ENCODE results near the gene MLPH.

Gene MLPH

GRCh38 chr2:237491515-237492118 lies 4.6 kb downstream of the MLPH start:
- Histone ChIP-seq H3K9me3 (ENCODE audit: insufficient read depth, low read depth, low read length) (peaks cover 13% of the 10 kb centered on the region), H3K27me3 (ENCODE audit: insufficient read depth, low read length) (peaks cover 27% of the 10 kb centered on the region), H3K36me3 (ENCODE audit: insufficient read depth, low read length) (peaks cover 14% of the 10 kb centered on the region; the same call in 1 of the 2 replicates), H3K27ac (ENCODE audit: low read depth, low read length) (no peak overlapping the region), H3K4me1 (ENCODE audit: insufficient read depth, low read length) (peaks cover 21% of the 10 kb centered on the region), H3K9ac (ENCODE audit: low read depth, low read length) (no peak overlapping the region), H3K4me3 (ENCODE audit: low read length) (no peak overlapping the region)
- 93% methylated on average over 8 of the region's 8 CpGs for WGBS

DNA sequence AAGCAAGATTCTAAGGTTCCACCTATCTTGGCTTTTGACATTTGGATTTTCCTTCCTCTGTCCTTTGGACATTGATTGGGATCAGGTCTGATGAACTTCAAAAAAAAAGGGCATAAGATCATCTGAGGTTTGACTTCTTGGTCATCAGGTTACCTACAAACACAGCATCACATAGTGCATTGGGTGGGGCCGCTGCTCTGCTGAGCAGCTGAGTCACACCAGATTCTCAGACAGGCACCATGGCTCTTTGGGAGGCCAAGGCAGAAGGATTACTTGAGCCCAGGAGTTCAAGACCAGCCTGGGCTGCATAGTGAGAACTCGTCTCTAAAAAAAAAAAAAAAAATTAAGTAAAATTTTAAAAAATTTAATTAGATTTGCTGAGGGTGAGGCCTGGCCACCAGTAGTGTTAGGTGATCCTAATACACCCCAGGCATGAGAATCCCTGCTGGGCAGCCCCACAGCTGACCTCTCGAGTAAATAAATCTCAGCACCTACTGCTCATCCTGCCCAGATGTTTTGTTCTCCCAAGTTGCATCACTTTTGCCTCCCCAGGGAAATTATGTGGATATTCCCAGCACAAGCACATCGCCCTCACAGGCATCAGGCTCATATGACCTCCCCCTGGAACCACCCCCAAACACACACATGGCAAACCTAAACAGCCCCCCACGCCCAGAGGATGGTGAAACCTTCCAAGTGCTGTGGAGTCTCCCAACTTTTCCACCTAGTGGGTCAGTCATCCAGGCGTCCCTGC lies 5.3 kb downstream of the MLPH start:
- H3K27ac ChIP-seq (ENCODE audit: low read depth, low read length) = no peak overlapping the region
- H3K4me3 ChIP-seq (ENCODE audit: low read length) = no peak overlapping the region
- peaks cover 13% of the 10 kb centered on the region for H3K9me3 ChIP-seq (ENCODE audit: insufficient read depth, low read depth, low read length)
- peaks cover 28% of the 10 kb centered on the region for H3K4me1 ChIP-seq (ENCODE audit: insufficient read depth, low read length)
- 91% methylated on average over 5 of the region's 6 CpGs for WGBS
- peaks cover 20% of the 10 kb centered on the region for H3K27me3 ChIP-seq (ENCODE audit: insufficient read depth, low read length)
- no peak overlapping the region for H3K9ac ChIP-seq (ENCODE audit: low read depth, low read length)
- H3K36me3 ChIP-seq (ENCODE audit: insufficient read depth, low read length) = peaks cover 14% of the 10 kb centered on the region; the same call in 1 of the 2 replicates

DNA sequence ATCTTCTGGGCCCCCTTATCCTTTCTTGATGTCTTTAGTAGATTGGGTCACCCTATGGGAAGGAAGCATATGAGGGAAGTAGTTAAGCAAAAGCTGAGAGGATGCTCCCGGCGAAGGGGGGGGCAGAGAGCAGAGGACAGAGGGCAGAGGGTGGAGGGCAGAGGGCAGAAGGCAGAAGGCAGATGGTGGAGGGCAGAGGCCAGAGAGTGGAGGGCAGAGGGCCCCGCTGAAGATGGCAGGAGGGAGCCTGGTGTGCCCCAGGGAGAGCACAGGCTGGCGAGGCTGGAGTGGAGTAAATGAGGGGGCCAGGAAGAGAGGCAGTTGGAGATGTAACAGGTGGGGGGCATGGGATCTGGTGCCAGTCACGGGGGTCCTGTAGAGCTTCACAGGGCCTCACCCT lies 7.0 kb downstream of the MLPH start:
- Histone ChIP-seq H3K36me3 (ENCODE audit: insufficient read depth, low read length) (peaks cover 14% of the 10 kb centered on the region; the same call in 1 of the 2 replicates), H3K4me1 (ENCODE audit: insufficient read depth, low read length) (peaks cover 27% of the 10 kb centered on the region), H3K27me3 (ENCODE audit: insufficient read depth, low read length) (peaks cover 2% of the 10 kb centered on the region), H3K4me3 (ENCODE audit: low read length) (no peak overlapping the region), H3K9me3 (ENCODE audit: insufficient read depth, low read depth, low read length) (peaks cover 13% of the 10 kb centered on the region), H3K9ac (ENCODE audit: low read depth, low read length) (no peak overlapping the region), H3K27ac (ENCODE audit: low read depth, low read length) (no peak overlapping the region)
- WGBS = 88% methylated on average over 5 of the region's 5 CpGs

- no peak overlapping the region for H3K27ac ChIP-seq (ENCODE audit: low read depth, low read length)
- no peaks in the 10 kb centered on the region; the same call in 1 of the 2 replicates for H3K27me3 ChIP-seq (ENCODE audit: insufficient read depth, low read length)
- peaks cover 14% of the 10 kb centered on the region; the same call in 1 of the 2 replicates for H3K36me3 ChIP-seq (ENCODE audit: insufficient read depth, low read length)
- H3K9ac ChIP-seq (ENCODE audit: low read depth, low read length) = no peak overlapping the region
- no peak overlapping the region for H3K4me3 ChIP-seq (ENCODE audit: low read length)
- H3K9me3 ChIP-seq (ENCODE audit: insufficient read depth, low read depth, low read length) = peaks cover 13% of the 10 kb centered on the region
- peaks cover 15% of the 10 kb centered on the region for H3K4me1 ChIP-seq (ENCODE audit: insufficient read depth, low read length)
- 94% methylated on average over 21 of the region's 21 CpGs for WGBS
Observed at GRCh38 chr2:237495521-237496117, 8.6 kb downstream of the MLPH start.

GRCh38 chr2:237496428-237496827 lies 9.4 kb downstream of the MLPH start:
- peaks cover 14% of the 10 kb centered on the region; the same call in 1 of the 2 replicates for H3K36me3 ChIP-seq (ENCODE audit: insufficient read depth, low read length)
- H3K4me1 ChIP-seq (ENCODE audit: insufficient read depth, low read length) = peaks cover 15% of the 10 kb centered on the region
- 74% methylated on average over 8 of the region's 8 CpGs for WGBS
- H3K4me3 ChIP-seq (ENCODE audit: low read length) = no peak overlapping the region
- no peak overlapping the region for H3K27ac ChIP-seq (ENCODE audit: low read depth, low read length)
- H3K9ac ChIP-seq (ENCODE audit: low read depth, low read length) = no peak overlapping the region
- no peaks in the 10 kb centered on the region; the same call in 1 of the 2 replicates for H3K27me3 ChIP-seq (ENCODE audit: insufficient read depth, low read length)
- H3K9me3 ChIP-seq (ENCODE audit: insufficient read depth, low read depth, low read length) = peaks cover 8% of the 10 kb centered on the region

GRCh38 chr2:237497009-237497837 lies 10.2 kb downstream of the MLPH start:
- H3K27ac ChIP-seq (ENCODE audit: low read depth, low read length) = no peak overlapping the region

GRCh38 chr2:237497838-237498186 lies 10.8 kb downstream of the MLPH start:
- 87% methylated on average over 10 of the region's 10 CpGs for WGBS
- Histone ChIP-seq H3K4me1 (ENCODE audit: insufficient read depth, low read length) (peaks cover 15% of the 10 kb centered on the region), H3K9ac (ENCODE audit: low read depth, low read length) (no peak overlapping the region), H3K27me3 (ENCODE audit: insufficient read depth, low read length) (no peaks in the 10 kb centered on the region; the same call in 1 of the 2 replicates), H3K9me3 (ENCODE audit: insufficient read depth, low read depth, low read length) (no peaks in the 10 kb centered on the region), H3K4me3 (ENCODE audit: low read length) (no peak overlapping the region), H3K27ac (ENCODE audit: low read depth, low read length) (no peak overlapping the region), H3K36me3 (ENCODE audit: insufficient read depth, low read length) (peaks cover 11% of the 10 kb centered on the region; the same call in 1 of the 2 replicates)

More at GRCh38 chr2:237497009-237497837, 10.2 kb downstream of the MLPH start:
- Histone ChIP-seq H3K4me3 (ENCODE audit: low read length) (no peak overlapping the region), H3K27me3 (ENCODE audit: insufficient read depth, low read length) (no peaks in the 10 kb centered on the region; the same call in 1 of the 2 replicates), H3K9me3 (ENCODE audit: insufficient read depth, low read depth, low read length) (no peaks in the 10 kb centered on the region), H3K9ac (ENCODE audit: low read depth, low read length) (no peak overlapping the region), H3K4me1 (ENCODE audit: insufficient read depth, low read length) (peaks cover 15% of the 10 kb centered on the region), H3K36me3 (ENCODE audit: insufficient read depth, low read length) (peaks cover 11% of the 10 kb centered on the region; the same call in 1 of the 2 replicates)
- 75% methylated on average over 23 of the region's 23 CpGs for WGBS

DNA sequence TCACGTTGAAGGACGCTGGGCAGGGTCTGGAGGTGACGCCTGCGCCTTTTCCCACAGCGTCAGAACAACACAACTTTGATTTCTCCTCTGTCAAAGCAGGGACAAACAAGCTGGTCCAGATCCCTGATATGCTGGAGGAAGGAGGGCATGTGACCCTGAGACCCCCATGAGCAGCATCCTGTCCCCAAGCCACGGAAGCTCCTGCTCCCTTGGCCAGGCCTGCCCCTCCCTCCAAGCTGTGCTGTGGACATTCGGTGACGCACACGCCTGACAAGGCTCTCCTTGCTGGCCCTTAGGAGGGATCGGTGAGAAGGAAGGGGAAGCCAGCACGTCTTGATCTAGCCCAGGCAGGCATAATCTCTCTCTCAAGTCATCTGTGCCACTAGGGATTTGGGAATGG lies 11.3 kb downstream of the MLPH start:
- H3K4me1 ChIP-seq (ENCODE audit: insufficient read depth, low read length) = peaks cover 15% of the 10 kb centered on the region
- WGBS = 84% methylated on average over 11 of the region's 11 CpGs

GRCh38 chr2:237500681-237501424 lies 13.8 kb downstream of the MLPH start:
- Histone ChIP-seq H3K4me3 (ENCODE audit: low read length) (no peak overlapping the region), H3K27ac (ENCODE audit: low read depth, low read length) (no peak overlapping the region), H3K27me3 (ENCODE audit: insufficient read depth, low read length) (no peaks in the 10 kb centered on the region), H3K36me3 (ENCODE audit: insufficient read depth, low read length) (no peaks in the 10 kb centered on the region), H3K4me1 (ENCODE audit: insufficient read depth, low read length) (peaks cover 15% of the 10 kb centered on the region), H3K9ac (ENCODE audit: low read depth, low read length) (no peak overlapping the region), H3K9me3 (ENCODE audit: insufficient read depth, low read depth, low read length) (no peaks in the 10 kb centered on the region)
- 61% methylated on average over 13 of the region's 13 CpGs for WGBS

More for the DNA sequence above, 11.3 kb downstream of the MLPH start:
- H3K9me3 ChIP-seq (ENCODE audit: insufficient read depth, low read depth, low read length) = no peaks in the 10 kb centered on the region
- no peak overlapping the region for H3K4me3 ChIP-seq (ENCODE audit: low read length)
- no peaks in the 10 kb centered on the region; the same call in 1 of the 2 replicates for H3K27me3 ChIP-seq (ENCODE audit: insufficient read depth, low read length)
- no peak overlapping the region for H3K9ac ChIP-seq (ENCODE audit: low read depth, low read length)
- H3K36me3 ChIP-seq (ENCODE audit: insufficient read depth, low read length) = peaks cover 11% of the 10 kb centered on the region; the same call in 1 of the 2 replicates
- no peak overlapping the region for H3K27ac ChIP-seq (ENCODE audit: low read depth, low read length)

GRCh38 chr2:237501892-237502513 lies 15.0 kb downstream of the MLPH start:
- H3K36me3 ChIP-seq (ENCODE audit: insufficient read depth, low read length) = no peaks in the 10 kb centered on the region
- H3K27ac ChIP-seq (ENCODE audit: low read depth, low read length) = no peak overlapping the region
- 93% methylated on average over 1 of the region's 2 CpGs for WGBS
- no peaks in the 10 kb centered on the region for H3K27me3 ChIP-seq (ENCODE audit: insufficient read depth, low read length)
- H3K9ac ChIP-seq (ENCODE audit: low read depth, low read length) = no peak overlapping the region
- no peak overlapping the region for H3K4me3 ChIP-seq (ENCODE audit: low read length)
- no peaks in the 10 kb centered on the region for H3K9me3 ChIP-seq (ENCODE audit: insufficient read depth, low read depth, low read length)
- H3K4me1 ChIP-seq (ENCODE audit: insufficient read depth, low read length) = peaks cover 9% of the 10 kb centered on the region

All from HUES64 (cell line).